HepG2 (cell line): ENCODE measurements around the gene DAD1. TPM values are rescaled to one million over a fixed set of nuclear protein-coding genes. Genes with fewer than 3 reads are reported as not detected.

Experiments
- FOXA1 ChIP-seq, 2 experiments: fragments of 450-650 bp in 1 of 2; sonication (generic) in 1 of 2; formaldehyde crosslinking in 1 of 2; IDR thresholded peaks; 2 replicates each; pipeline versions ENCODE4 v1.4.0 to v1.6.1; 2016 to 2020; ENCODE audit warnings: missing genetic modification reagents in 1 of 2
- KDM3A ChIP-seq: IDR thresholded peaks from 2 replicates; pipeline ENCODE4 v1.6.1; 2018; ENCODE audit warnings: low read depth, missing compliant biosample characterization
- NFIB ChIP-seq: sonication (generic); formaldehyde crosslinking; IDR thresholded peaks from 2 replicates; pipeline ENCODE4 v1.9.0; 2021; ENCODE audit warnings: missing genetic modification reagents, mild to moderate bottlenecking, borderline replicate concordance
- RBM39 ChIP-seq: fragments of 200-400 bp; formaldehyde crosslinking; IDR thresholded peaks from one replicate; pipeline ENCODE4 v1.6.1; 2018; ENCODE audit warnings: antibody characterized with exemption, mild to moderate bottlenecking, low read depth, low read length; ENCODE audit not compliant: poor library complexity, severe bottlenecking
- RXRA ChIP-seq: sonication (generic); formaldehyde crosslinking; IDR thresholded peaks from 2 replicates; pipeline ENCODE4 v1.5.1; 2020; ENCODE audit warnings: missing genetic modification reagents
- ZNF10 ChIP-seq: sonication (generic); formaldehyde crosslinking; IDR thresholded peaks from 2 replicates; pipeline ENCODE4 v1.4.0; 2020; ENCODE audit warnings: mild to moderate bottlenecking, low read depth, missing genetic modification reagents, borderline replicate concordance
- ZNF274 ChIP-seq: sonication (generic); formaldehyde crosslinking; IDR thresholded peaks from 2 replicates; pipeline ENCODE4 v1.5.1; 2020; ENCODE audit warnings: mild to moderate bottlenecking, missing genetic modification reagents
- ZNF335 ChIP-seq: sonication (generic); formaldehyde crosslinking; IDR thresholded peaks from 2 replicates; pipeline ENCODE4 v1.4.0; 2020; ENCODE audit warnings: missing genetic modification reagents
- ZNF33B ChIP-seq: sonication (generic); formaldehyde crosslinking; IDR thresholded peaks from 2 replicates; pipeline ENCODE4 v1.5.1; 2020; ENCODE audit warnings: mild to moderate bottlenecking, missing genetic modification reagents
- polyA plus RNA-seq, 8 experiments: library from polyadenylated mRNA; depleted of rRNA in 3 of 8; stranded (reverse) in 7 of 8; unstranded in 1 of 8; fragments of >200 nt; fragmentation: Illumina TruSeq in 4 of 8; extraction: Trizol in 4 of 8; gene quantifications; 2 replicates each; pipeline versions ENCODE4 v1.2.1 to v1.2.3, GENCODE V29; 2011 to 2016; ENCODE audit warnings: low read depth in 4 of 8, missing spikeins in 1 of 8, mixed read lengths in 1 of 8; ENCODE audit not compliant: insufficient read depth in 1 of 8
- total RNA-seq, 5 experiments: library from RNA; depleted of rRNA; stranded (reverse); fragments of >200 nt; fragmentation: Illumina TruSeq; extraction: Trizol; gene quantifications; 2 replicates each; pipeline ENCODE4 v1.2.3, GENCODE V29; 2016; ENCODE audit warnings: low read depth in 1 of 5
- TF ChIP-seq, protein P1 (sequence below): fragments of 450-650 bp; IDR thresholded peaks from 2 replicates; pipeline ENCODE4 v1.6.1; 2017; ENCODE audit warnings: mild to moderate bottlenecking
- TF ChIP-seq, protein P2 (sequence below): sonication (generic); formaldehyde crosslinking; IDR thresholded peaks from 2 replicates; pipeline ENCODE4 v1.4.0; 2020; ENCODE audit warnings: missing genetic modification reagents
- TF ChIP-seq, protein P3 (sequence below): sonication (generic); formaldehyde crosslinking; IDR thresholded peaks from 2 replicates; pipeline ENCODE4 v1.4.0; 2020; ENCODE audit warnings: low read depth, mild to moderate bottlenecking, missing genetic modification reagents
- TF ChIP-seq, protein P4 (sequence below): sonication (generic); formaldehyde crosslinking; IDR thresholded peaks from 2 replicates; pipeline ENCODE4 v1.8.0; 2022; ENCODE audit warnings: mild to moderate bottlenecking, missing genetic modification reagents
- TF ChIP-seq, protein P5 (sequence below): sonication (generic); formaldehyde crosslinking; IDR thresholded peaks from 2 replicates; pipeline ENCODE4 v1.4.0; 2020; ENCODE audit warnings: mild to moderate bottlenecking, missing genetic modification reagents, borderline replicate concordance

Gene DAD1
- total and polyA plus RNA-seq, 2 of the 13 experiments (the other 11 are each of a cell fraction or from before 2014, with no cell fraction given), result 558 to 626 TPM

DNA sequence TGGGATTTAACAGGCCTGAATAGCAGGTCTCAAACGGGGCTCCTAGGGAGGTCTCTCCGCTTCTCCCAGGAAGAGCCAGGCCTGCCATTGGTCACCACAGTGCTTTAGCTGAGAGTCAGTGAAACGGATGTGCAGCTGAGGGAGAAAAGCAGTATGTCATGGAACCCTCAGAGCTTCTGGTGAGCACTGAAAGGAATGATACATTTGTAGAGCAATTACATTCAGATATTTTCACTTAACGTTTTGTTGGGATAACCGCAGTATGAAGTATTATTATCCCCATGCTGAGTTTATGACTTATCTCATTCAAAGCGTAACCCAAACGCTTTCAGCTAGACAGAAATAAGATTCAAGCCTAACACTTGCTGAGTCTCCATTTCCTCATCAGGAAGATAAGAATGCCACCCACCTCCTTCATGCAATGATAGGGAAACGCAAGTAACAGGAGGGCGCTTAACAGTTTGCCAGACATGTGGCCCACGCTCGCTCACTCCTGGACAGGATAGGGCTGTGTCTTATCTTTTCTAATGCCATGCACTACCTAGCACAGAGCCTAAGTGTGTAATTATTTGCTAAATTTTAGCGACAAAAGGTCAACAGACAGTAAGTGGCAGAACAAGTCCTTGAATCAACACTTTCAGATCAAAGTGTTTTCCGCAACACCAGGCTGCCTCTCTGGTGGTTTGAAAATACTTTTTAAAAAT is 28.2 kb downstream of the DAD1 start (continued):
- TF ChIP-seq, protein P1, sequence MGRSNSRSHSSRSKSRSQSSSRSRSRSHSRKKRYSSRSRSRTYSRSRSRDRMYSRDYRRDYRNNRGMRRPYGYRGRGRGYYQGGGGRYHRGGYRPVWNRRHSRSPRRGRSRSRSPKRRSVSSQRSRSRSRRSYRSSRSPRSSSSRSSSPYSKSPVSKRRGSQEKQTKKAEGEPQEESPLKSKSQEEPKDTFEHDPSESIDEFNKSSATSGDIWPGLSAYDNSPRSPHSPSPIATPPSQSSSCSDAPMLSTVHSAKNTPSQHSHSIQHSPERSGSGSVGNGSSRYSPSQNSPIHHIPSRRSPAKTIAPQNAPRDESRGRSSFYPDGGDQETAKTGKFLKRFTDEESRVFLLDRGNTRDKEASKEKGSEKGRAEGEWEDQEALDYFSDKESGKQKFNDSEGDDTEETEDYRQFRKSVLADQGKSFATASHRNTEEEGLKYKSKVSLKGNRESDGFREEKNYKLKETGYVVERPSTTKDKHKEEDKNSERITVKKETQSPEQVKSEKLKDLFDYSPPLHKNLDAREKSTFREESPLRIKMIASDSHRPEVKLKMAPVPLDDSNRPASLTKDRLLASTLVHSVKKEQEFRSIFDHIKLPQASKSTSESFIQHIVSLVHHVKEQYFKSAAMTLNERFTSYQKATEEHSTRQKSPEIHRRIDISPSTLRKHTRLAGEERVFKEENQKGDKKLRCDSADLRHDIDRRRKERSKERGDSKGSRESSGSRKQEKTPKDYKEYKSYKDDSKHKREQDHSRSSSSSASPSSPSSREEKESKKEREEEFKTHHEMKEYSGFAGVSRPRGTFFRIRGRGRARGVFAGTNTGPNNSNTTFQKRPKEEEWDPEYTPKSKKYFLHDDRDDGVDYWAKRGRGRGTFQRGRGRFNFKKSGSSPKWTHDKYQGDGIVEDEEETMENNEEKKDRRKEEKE, result no peak
- TF ChIP-seq ZNF33B (CRISPR knock-in tag) (no peak; the same call in 1 of the 2 replicates), NFIB (CRISPR knock-in tag) (no peak), FOXA1 (IDR thresholded peaks at IDR 0.05) (no peak), FOXA1 (CRISPR knock-in tag; IDR thresholded peaks at IDR 0.05) (peak; percentile 87), RXRA (peak; percentile 43; the same call in 1 of the 2 replicates), RBM39 (no peak), KDM3A (no peak), ZNF10 (CRISPR knock-in tag) (no peak), ZNF335 (no peak), ZNF274 (CRISPR knock-in tag) (no peak)
- TF ChIP-seq, protein P2, sequence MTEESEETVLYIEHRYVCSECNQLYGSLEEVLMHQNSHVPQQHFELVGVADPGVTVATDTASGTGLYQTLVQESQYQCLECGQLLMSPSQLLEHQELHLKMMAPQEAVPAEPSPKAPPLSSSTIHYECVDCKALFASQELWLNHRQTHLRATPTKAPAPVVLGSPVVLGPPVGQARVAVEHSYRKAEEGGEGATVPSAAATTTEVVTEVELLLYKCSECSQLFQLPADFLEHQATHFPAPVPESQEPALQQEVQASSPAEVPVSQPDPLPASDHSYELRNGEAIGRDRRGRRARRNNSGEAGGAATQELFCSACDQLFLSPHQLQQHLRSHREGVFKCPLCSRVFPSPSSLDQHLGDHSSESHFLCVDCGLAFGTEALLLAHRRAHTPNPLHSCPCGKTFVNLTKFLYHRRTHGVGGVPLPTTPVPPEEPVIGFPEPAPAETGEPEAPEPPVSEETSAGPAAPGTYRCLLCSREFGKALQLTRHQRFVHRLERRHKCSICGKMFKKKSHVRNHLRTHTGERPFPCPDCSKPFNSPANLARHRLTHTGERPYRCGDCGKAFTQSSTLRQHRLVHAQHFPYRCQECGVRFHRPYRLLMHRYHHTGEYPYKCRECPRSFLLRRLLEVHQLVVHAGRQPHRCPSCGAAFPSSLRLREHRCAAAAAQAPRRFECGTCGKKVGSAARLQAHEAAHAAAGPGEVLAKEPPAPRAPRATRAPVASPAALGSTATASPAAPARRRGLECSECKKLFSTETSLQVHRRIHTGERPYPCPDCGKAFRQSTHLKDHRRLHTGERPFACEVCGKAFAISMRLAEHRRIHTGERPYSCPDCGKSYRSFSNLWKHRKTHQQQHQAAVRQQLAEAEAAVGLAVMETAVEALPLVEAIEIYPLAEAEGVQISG, result peak; percentile 46; the same call in 1 of the 2 replicates
- TF ChIP-seq, protein P3, sequence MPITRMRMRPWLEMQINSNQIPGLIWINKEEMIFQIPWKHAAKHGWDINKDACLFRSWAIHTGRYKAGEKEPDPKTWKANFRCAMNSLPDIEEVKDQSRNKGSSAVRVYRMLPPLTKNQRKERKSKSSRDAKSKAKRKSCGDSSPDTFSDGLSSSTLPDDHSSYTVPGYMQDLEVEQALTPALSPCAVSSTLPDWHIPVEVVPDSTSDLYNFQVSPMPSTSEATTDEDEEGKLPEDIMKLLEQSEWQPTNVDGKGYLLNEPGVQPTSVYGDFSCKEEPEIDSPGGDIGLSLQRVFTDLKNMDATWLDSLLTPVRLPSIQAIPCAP (CRISPR knock-in tag), result no peak
- TF ChIP-seq, protein P4, sequence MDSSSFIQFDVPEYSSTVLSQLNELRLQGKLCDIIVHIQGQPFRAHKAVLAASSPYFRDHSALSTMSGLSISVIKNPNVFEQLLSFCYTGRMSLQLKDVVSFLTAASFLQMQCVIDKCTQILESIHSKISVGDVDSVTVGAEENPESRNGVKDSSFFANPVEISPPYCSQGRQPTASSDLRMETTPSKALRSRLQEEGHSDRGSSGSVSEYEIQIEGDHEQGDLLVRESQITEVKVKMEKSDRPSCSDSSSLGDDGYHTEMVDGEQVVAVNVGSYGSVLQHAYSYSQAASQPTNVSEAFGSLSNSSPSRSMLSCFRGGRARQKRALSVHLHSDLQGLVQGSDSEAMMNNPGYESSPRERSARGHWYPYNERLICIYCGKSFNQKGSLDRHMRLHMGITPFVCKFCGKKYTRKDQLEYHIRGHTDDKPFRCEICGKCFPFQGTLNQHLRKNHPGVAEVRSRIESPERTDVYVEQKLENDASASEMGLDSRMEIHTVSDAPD (CRISPR knock-in tag), result peak; percentile 90
- TF ChIP-seq, protein P5, sequence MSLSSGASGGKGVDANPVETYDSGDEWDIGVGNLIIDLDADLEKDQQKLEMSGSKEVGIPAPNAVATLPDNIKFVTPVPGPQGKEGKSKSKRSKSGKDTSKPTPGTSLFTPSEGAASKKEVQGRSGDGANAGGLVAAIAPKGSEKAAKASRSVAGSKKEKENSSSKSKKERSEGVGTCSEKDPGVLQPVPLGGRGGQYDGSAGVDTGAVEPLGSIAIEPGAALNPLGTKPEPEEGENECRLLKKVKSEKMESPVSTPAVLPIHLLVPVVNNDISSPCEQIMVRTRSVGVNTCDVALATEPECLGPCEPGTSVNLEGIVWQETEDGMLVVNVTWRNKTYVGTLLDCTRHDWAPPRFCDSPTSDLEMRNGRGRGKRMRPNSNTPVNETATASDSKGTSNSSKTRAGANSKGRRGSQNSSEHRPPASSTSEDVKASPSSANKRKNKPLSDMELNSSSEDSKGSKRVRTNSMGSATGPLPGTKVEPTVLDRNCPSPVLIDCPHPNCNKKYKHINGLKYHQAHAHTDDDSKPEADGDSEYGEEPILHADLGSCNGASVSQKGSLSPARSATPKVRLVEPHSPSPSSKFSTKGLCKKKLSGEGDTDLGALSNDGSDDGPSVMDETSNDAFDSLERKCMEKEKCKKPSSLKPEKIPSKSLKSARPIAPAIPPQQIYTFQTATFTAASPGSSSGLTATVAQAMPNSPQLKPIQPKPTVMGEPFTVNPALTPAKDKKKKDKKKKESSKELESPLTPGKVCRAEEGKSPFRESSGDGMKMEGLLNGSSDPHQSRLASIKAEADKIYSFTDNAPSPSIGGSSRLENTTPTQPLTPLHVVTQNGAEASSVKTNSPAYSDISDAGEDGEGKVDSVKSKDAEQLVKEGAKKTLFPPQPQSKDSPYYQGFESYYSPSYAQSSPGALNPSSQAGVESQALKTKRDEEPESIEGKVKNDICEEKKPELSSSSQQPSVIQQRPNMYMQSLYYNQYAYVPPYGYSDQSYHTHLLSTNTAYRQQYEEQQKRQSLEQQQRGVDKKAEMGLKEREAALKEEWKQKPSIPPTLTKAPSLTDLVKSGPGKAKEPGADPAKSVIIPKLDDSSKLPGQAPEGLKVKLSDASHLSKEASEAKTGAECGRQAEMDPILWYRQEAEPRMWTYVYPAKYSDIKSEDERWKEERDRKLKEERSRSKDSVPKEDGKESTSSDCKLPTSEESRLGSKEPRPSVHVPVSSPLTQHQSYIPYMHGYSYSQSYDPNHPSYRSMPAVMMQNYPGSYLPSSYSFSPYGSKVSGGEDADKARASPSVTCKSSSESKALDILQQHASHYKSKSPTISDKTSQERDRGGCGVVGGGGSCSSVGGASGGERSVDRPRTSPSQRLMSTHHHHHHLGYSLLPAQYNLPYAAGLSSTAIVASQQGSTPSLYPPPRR (CRISPR knock-in tag), result peak; percentile 97
